ENCODE results near the gene CBX1.
"Not testable (repeated sequence)": the region's sequence is repeated elsewhere in the genome, so short reads cannot be mapped to it uniquely, and the experiment has no call there.

Gene CBX1

GRCh38 chr17:48071654-48072053 is 29.6 kb downstream of the CBX1 start:
- no peak for DNase-seq

DNA sequence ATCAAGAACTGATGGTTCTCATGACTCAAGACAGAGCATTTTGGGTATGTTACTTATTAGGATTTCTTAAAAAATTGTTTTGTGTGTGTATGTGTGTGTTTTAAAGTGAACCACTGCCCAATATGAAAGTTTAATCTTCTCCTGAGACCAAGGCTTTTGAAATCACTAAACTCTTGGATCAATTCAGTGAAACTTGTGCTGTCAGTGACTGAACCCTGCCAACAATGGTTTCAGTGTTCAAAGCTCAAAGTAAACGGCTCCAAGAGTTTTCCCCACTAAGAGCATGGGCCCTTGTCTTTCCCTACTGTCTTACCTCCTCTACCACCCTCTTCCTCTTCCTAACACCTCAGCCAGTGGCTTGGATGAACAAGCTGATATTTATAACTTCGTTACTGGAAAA is 31.1 kb downstream of the CBX1 start:
- no peak for DNase-seq

GRCh38 chr17:48068491-48068961 is 32.8 kb downstream of the CBX1 start:
- no peak for DNase-seq

DNA sequence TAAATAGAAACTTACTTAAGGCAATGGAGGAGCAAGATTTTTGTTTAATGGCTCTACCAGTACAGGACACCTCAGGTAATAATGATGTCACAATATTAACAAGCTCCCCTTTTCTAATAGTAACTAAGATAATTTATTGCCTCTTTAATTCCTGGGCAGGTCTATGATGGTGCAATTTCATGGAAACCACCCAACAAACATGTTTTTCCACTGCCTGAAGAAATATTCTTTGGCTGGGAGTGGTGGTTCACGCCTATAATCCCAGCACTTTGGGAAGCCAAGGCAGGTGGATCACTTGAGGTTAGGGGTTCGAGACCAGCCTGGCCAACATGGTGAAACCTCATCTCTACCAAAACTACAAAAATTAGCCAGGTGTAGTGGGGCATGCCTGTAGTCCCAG is 33.5 kb downstream of the CBX1 start:
- not testable (repeated sequence) for DNase-seq

DNA sequence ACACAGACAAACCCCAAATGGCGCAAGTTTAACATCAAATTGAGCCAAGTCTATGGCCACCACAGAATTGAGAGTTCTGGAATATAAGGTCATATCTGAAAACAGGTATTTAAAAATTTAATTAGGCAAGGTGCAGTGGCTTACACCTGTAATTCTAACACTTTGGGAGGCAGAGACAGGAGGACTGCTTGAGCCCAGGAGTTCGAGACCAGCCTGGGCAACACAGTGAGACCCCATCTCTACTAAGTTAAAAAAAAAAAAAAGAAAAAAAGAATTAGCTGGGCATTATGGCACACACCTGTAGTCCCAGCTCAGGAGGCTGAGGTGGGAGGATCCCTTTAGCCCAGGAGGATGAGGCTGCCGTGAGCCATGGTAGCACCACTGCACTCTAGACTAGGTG is 34.0 kb downstream of the CBX1 start:
- no peak for DNase-seq

- DNase-seq, result no peak
Measured at GRCh38 chr17:48066656-48067055, 34.6 kb downstream of the CBX1 start.

DNA sequence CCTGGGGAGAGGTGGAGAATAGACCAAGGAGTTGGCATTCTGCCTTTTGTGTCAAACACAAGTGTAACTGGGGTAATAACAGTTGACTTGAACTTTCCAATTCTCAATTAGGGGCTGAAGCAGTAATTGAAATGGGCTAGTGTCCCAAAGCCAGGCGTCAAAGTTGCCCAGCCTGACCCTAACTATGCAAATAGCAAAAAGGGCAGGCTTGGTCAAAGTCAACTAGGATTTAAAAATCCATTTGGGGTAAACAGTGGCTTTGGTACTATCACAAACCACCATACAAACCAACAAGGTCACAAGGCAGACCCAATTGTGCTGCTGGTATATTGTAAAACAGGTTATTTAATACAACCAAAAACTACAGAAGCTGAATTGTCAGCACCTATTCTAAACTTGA is 35.1 kb downstream of the CBX1 start:
- no peak for DNase-seq

- no peak for DNase-seq
Measured at GRCh38 chr17:48064638-48065037, 36.6 kb downstream of the CBX1 start.

DNA sequence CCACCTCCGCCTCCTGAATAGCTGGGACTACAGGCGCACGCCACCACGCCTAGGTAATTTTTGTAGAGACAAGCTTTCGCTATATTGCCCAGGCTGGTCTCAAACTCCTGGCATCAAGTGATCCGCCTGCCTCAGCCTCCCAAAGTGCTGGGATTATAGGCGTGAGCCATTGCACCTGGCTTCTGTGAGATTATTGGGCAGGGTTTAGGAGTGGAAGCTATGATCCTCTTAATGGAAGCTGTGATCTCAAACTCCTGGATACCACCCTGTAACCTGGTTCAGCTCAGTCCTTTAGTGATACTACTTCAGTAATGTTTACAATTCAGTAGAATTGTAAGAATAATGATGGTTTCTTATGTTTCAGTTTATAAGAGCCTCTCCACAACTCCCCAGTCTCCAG is 39.0 kb downstream of the CBX1 start:
- no peak for DNase-seq

- DNase-seq, result no peak
Measured at GRCh38 chr17:48060249-48060648, 41.0 kb downstream of the CBX1 start.

DNA sequence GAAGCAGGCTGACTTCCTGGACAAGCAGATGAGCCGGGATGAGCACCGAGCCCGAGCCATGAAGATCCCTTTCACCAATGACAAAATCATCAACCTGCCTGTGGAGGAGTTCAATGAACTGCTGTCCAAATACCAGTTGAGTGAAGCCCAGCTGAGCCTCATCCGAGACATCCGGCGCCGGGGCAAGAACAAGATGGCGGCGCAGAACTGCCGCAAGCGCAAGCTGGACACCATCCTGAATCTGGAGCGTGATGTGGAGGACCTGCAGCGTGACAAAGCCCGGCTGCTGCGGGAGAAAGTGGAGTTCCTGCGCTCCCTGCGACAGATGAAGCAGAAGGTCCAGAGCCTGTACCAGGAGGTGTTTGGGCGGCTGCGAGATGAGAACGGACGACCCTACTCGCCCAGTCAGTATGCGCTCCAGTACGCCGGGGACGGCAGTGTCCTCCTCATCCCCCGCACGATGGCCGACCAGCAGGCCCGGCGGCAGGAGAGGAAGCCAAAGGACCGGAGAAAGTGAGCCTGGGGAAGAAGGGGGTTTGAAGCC is 42.1 kb downstream of the CBX1 start:
- no peak for DNase-seq

DNA sequence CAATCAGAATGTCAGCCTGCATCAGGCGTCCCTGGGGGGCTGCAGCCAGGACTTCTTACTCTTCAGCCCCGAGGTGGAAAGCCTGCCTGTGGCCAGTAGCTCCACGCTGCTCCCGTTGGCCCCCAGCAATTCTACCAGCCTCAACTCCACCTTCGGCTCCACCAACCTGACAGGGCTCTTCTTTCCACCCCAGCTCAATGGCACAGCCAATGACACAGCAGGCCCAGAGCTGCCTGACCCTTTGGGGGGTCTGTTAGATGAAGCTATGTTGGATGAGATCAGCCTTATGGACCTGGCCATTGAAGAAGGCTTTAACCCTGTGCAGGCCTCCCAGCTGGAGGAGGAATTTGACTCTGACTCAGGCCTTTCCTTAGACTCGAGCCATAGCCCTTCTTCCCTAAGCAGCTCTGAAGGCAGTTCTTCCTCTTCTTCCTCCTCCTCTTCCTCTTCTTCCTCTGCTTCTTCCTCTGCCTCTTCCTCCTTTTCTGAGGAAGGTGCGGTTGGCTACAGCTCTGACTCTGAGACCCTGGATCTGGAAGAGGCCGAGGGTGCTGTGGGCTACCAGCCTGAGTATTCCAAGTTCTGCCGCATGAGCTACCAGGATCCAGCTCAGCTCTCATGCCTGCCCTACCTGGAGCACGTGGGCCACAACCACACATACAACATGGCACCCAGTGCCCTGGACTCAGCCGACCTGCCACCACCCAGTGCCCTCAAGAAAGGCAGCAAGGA is 42.7 kb downstream of the CBX1 start:
- DNase-seq, result no peak

GRCh38 chr17:48057626-48058025 is 43.7 kb downstream of the CBX1 start:
- DNase-seq, result no peak

DNA sequence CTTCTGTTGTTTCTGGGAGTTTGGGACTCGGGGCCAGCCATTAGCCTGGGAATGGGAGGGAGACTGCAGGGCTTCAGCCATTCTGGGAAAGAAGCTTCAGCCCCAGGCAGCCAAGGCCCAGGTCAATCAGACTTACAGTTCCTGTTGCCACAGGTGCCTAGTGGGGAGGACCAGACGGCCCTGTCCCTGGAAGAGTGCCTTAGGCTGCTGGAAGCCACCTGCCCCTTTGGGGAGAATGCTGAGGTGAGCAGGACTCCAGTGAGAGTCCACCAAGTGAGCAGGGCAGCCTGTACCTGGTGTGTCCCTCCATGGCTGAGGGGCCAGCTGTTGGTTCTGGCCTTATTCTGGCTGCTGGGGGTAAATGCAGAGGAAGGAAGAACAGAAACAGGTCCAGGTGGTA is 44.4 kb downstream of the CBX1 start:
- DNase-seq, result no peak

DNA sequence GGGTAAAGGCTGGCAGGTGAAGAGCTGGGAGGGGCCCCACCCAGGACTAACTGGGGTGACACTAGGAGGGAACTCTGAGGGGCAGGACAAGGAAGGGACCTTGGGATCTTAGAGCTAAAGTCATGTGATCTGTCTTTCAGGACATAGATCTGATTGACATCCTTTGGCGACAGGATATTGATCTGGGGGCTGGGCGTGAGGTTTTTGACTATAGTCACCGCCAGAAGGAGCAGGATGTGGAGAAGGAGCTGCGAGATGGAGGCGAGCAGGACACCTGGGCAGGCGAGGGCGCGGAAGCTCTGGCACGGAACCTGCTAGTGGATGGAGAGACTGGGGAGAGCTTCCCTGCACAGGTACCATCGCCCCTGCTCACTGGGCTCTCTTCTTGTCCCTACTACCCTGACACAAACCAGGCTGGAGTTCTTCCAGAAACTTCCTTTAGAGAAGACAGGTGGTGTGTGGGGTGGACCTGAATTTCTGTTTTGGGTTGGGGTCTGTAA is 45.0 kb downstream of the CBX1 start:
- DNase-seq, result no peak

DNA sequence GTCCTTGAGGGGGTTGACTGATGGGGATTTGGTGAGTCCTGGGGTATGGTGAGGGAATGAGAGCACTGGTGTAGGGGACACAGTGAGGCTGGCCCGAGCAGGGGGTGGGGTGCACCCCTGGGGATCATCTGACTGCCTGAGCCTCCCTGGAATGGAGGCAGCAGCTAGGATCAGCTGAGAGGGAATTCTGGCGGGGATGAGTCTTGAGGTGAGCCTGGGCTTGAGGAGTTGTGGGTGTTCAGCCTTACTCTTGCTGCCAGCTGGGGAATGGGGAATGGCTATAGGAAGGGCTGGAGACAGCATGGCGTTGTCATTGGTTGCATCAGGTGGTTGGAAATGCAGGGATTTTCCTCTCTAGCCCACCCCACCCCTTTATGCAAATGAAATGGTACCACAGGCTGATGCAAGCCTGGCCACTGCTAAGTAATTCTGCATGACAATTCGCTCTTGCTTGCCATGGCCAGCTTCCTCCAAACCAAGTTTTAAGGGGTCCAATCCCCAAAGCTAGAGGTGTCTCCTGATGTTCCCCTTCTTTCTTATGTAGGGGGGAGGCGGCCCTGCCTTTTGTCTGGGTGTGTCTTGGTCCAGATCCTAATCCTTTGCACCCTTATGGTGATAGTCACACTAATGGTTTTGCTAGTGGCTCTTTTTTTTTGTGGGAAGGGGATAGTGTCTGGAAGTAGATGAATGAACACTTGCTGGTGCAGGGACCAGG is 45.6 kb downstream of the CBX1 start:
- DNase-seq, result no peak

DNA sequence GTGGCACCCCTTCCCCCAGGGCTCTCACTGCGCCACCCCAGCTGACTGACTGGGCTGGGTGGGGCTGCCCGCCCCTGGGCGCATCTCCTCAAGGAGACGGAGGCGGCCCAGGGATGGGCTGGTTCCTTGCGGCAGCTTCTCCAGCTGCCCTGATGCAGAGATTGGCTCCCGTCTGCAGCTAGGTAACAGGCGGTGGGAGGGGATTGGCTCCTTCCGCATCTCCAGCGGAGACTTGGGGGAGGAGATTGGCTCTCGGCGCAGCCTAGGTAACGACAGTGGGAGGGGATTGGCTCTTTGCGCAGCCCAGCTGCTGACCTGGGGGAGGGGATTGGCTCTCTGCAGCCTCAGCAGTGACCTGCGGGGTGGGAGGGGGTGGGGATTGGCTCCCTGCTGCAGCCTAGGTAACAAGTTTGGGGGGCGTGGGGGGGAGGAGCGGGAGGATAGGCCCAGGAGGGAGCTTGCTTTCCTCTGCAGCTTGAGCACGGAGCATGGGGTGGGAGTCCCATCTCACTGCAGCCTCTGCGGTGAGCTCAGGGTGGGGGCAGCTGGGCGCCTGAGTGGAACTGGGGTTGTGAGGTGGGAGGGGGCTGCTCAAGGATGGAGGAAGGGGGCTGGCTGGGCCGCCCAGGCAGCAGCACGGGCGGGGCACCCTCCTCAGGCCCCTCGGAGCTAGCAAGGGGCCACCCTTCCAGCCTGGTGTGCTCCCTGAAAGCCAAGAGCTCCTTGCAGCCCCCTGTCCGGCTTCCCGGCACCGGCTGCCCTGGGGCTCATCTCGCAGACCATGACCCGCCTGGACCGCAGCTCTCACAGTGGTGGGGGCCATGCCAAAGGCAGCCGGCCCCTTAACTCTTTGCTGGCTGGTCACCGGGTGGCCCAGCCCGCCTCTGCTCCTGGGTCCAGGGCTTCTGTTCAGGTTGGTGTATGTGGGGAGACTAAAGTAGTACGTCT is 46.8 kb downstream of the CBX1 start:
- no peak for DNase-seq

DNA sequence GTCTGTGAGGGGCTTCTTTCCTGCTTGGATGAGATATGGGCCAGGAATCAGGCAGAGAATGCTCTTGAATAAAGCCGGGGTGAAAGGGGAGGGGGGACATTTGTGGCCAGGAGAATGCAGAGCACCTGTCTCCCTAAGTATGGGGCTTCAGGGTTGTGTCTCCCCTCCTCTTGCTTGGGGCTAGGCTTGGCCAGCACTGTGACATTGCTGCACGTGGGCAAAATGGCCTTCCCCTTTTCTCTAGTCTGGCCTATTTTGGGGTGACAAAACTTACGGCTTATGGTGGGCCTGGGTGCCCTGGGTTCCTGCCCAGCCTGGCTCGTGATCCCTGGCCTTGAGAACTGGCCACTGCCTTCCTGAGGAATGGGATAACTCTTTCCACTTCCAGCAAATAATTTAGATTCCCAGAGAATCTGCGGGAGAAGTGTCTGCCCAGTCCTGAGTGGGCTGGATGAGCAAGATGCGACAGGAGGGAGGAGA is 47.5 kb downstream of the CBX1 start:
- DNase-seq, result no peak

- no peak for DNase-seq
Measured at GRCh38 chr17:48052956-48053757, 48.1 kb downstream of the CBX1 start.

DNA sequence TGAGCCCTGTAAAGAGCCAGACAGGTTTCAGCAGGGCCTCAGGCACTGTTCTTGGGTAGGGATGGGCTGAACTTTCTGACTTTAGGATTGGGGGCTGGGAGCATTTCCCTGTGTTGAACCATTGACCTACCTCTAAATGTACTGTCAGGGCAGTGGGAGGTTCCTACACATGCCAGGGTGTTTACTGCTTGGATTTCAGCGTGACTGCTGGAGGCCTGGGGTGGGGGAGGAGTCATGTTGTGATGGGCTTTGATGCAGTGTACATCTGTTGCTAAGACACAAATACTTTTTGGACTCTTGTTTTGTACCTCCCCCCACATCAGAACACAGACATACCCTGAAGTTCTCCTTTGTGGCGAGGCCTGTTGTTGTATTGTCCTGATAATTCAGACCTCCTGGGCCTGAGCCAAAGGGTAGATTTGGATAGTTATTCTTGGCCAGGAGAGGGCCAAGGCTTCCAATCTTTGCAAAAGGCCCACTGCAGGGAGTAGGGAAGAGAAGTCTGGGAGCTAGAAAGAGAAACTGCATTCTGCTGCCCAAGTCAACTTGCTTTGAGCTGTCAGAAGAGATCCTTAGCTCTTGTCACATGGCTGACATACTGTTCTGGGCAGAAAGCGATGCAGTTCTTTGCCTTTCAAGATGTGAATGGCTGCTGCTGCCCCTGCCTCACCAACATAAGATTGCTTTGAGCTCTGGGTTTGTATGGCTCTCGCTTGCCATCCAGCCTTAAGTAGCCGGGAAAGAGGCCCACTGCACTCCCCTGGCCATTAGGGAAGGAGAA is 49.4 kb downstream of the CBX1 start:
- DNase-seq, result no peak

DNA sequence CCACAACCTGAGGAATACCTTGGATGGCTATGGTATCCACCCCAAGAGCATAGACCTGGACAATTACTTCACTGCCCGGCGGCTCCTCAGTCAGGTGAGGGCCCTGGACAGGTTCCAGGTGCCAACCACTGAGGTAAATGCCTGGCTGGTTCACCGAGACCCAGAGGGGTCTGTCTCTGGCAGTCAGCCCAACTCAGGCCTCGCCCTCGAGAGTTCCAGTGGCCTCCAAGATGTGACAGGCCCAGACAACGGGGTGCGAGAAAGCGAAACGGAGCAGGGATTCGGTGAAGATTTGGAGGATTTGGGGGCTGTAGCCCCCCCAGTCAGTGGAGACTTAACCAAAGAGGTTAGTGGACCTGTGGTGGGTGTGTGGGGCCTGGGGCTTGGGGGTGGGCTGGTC is 50.0 kb downstream of the CBX1 start:
- DNase-seq, result no peak

Measured in NCI-H1694 (cell line).